Testis (tissue), 3 donors: ENCODE measurements around the gene ZCCHC14. TPM values are rescaled to one million over a fixed set of nuclear protein-coding genes. Genes with fewer than 3 reads are reported as not detected.
A peak's percentile ranks its signal among the peaks of the same experiment; 100 is the strongest.
"Not testable (repeated sequence)": the region's sequence is repeated elsewhere in the genome, so short reads cannot be mapped to it uniquely, and the experiment has no call there.

Source experiments
- DNase-seq: peaks from one replicate; pipeline ENCODE4 v3.0.0-alpha.2; 2019
- H3K27ac ChIP-seq, 2 donors: fragments of 200-600 bp; sonication (generic); one replicate each; pipeline ENCODE4 v1.5.1; 2019
- H3K27me3 ChIP-seq: fragments of 200-600 bp; sonication (generic); one replicate; pipeline ENCODE4 v1.5.1; 2019
- H3K36me3 ChIP-seq: fragments of 200-600 bp; sonication (generic); one replicate; pipeline ENCODE4 v1.5.1; 2017; ENCODE audit warnings: low read depth; ENCODE audit errors: missing control alignments
- H3K4me1 ChIP-seq: fragments of 200-600 bp; sonication (generic); one replicate; pipeline ENCODE4 v1.5.1; 2019
- H3K4me3 ChIP-seq, 2 donors: fragments of 200-600 bp; sonication (generic); one replicate each; pipeline ENCODE4 v1.5.1; 2017 to 2019
- H3K9me3 ChIP-seq: fragments of 200-600 bp; sonication (generic); one replicate; pipeline ENCODE4 v1.5.1; 2017
- CTCF ChIP-seq, 3 experiments: fragments of 450-650 bp in 2 of 3; fragments of 200-600 bp in 1 of 3; sonication (generic) in 1 of 3; IDR thresholded peaks; one replicate each; pipeline ENCODE4 v1.5.1; 2016 to 2019; ENCODE audit warnings: antibody characterized with exemption in 3 of 3, mild to moderate bottlenecking in 2 of 3, moderate library complexity in 1 of 3
- POLR2A ChIP-seq: fragments of 450-650 bp; IDR thresholded peaks from one replicate; pipeline ENCODE4 v1.6.1; 2017; ENCODE audit warnings: antibody characterized with exemption, mild to moderate bottlenecking, moderate library complexity
- WGBS, 2 donors: methylation state at CpG; one replicate each; pipeline ENCODE4 v1.1.5; 2018; 5-methylcytosine and 5-hydroxymethylcytosine counted together
- intact Hi-C: fragments of 100-400 bp; cut with DNase I; formaldehyde crosslinking; loops from one replicate; pipeline ENCODE4 v1.15.1; 2023; ENCODE audit warnings: low total_unique reads
- polyA plus RNA-seq: library from polyadenylated mRNA; stranded (reverse); fragments of 350-450 nt; fragmentation: Illumina TruSeq; extraction: RNeasy Lipid Tissue Mini Kit (QIAGEN cat#74804); gene quantifications from one replicate; pipeline ENCODE4 v1.2.3, GENCODE V29; 2014; ENCODE audit warnings: low read depth, low replicate concordance; ENCODE audit not compliant: insufficient read depth
- total RNA-seq, 2 donors: library from RNA; depleted of rRNA; stranded (reverse); fragments of >200 nt; gene quantifications; one replicate each; pipeline ENCODE4 v1.2.3, GENCODE V29; 2016

Gene ZCCHC14
- total and polyA plus RNA-seq, 3 donors from 2014 or later: 82.3 to 130 (median 94.0) TPM

- H3K4me3 ChIP-seq: no peak overlapping the region
- 54 to 63% methylated on average over 4 of the region's 4 CpGs for WGBS, 2 donors
- DNase-seq: no peak
These were observed 32.5 kb upstream of the ZCCHC14 start for GRCh38 chr16:87525352-87525751.

GRCh38 chr16:87524407-87524806 is 31.6 kb upstream of the ZCCHC14 start:
- no peaks in the 10 kb centered on the region for H3K9me3 ChIP-seq
- no peak for DNase-seq
- no peaks in the 10 kb centered on the region for H3K27me3 ChIP-seq
- intact Hi-C loops: no loop called here
- H3K4me1 ChIP-seq: no peaks in the 10 kb centered on the region
- no peak overlapping the region for H3K27ac ChIP-seq
- H3K36me3 ChIP-seq: no peaks in the 10 kb centered on the region
- no peak overlapping the region for H3K4me3 ChIP-seq
- TF ChIP-seq POLR2A: no peak
- no peak for TF ChIP-seq CTCF (IDR thresholded peaks at IDR 0.05)
- WGBS, 2 donors: 73 to 76% methylated on average over 4 of the region's 4 CpGs

More at GRCh38 chr16:87525352-87525751, 32.5 kb upstream of the ZCCHC14 start:
- TF ChIP-seq CTCF (IDR thresholded peaks at IDR 0.05) (no peak), POLR2A (no peak)
- no peak overlapping the region for H3K27ac ChIP-seq
- intact Hi-C loops: no loop called here
- no peaks in the 10 kb centered on the region for H3K4me1 ChIP-seq
- H3K36me3 ChIP-seq: no peaks in the 10 kb centered on the region
- H3K9me3 ChIP-seq: no peaks in the 10 kb centered on the region
- no peaks in the 10 kb centered on the region for H3K27me3 ChIP-seq

GRCh38 chr16:87523605-87524004 is 30.8 kb upstream of the ZCCHC14 start:
- H3K4me1 ChIP-seq, H3K36me3 ChIP-seq, DNase-seq, H3K4me3 ChIP-seq, H3K9me3 ChIP-seq, intact Hi-C loops, H3K27ac ChIP-seq, H3K27me3 ChIP-seq: not testable (repeated sequence)
- whole genome bisulfite sequencing, 2 donors: 86 to 89% methylated on average over 6 of the region's 6 CpGs

- H3K27me3 ChIP-seq, H3K9me3 ChIP-seq, H3K36me3 ChIP-seq, H3K4me3 ChIP-seq, H3K27ac ChIP-seq, intact Hi-C loops, H3K4me1 ChIP-seq, DNase-seq: not testable (repeated sequence)
- 80 to 88% methylated on average over 7 of the region's 7 CpGs for WGBS, 2 donors
These were observed 28.9 kb upstream of the ZCCHC14 start for GRCh38 chr16:87521764-87522163.

- DNase-seq, H3K27me3 ChIP-seq, intact Hi-C loops, H3K36me3 ChIP-seq, H3K27ac ChIP-seq, H3K9me3 ChIP-seq, H3K4me3 ChIP-seq, H3K4me1 ChIP-seq: not testable (repeated sequence)
- 51 to 65% methylated on average over 4 of the region's 4 CpGs for WGBS, 2 donors
These were observed 26.3 kb upstream of the ZCCHC14 start for GRCh38 chr16:87519170-87519569.

GRCh38 chr16:87518430-87519051 is 25.7 kb upstream of the ZCCHC14 start:
- H3K4me1 ChIP-seq, intact Hi-C loops, H3K36me3 ChIP-seq, H3K27me3 ChIP-seq, H3K9me3 ChIP-seq, H3K4me3 ChIP-seq: not testable (repeated sequence)
- peak; percentile 53 for DNase-seq
- WGBS, 2 donors: 65 to 77% methylated on average over 8 to 21 of the region's 21 CpGs
- peak overlapping the region in 1 of 2 donors; percentile 39 for H3K27ac ChIP-seq

GRCh38 chr16:87517610-87518429 is 25.0 kb upstream of the ZCCHC14 start:
- H3K4me3 ChIP-seq, DNase-seq, H3K36me3 ChIP-seq, H3K9me3 ChIP-seq, intact Hi-C loops, H3K27me3 ChIP-seq, H3K4me1 ChIP-seq: not testable (repeated sequence)
- H3K27ac ChIP-seq: peak overlapping the region in 1 of 2 donors; percentile 39
- WGBS, 2 donors: 86 to 87% methylated on average over 9 to 34 of the region's 34 CpGs
